Parathyroid adenoma (tissue), 2 donors: ENCODE results near the gene CDKN2AIP.

Experiments
- H2AFZ ChIP-seq: fragments of 300-600 bp; sonication (generic); one replicate; pipeline ENCODE4 v1.7.0; 2017; ENCODE audit warnings: antibody characterized with exemption, mild to moderate bottlenecking
- H3K27ac ChIP-seq: fragments of 300-600 bp; sonication (generic); one replicate; pipeline ENCODE4 v1.7.0; 2017
- H3K27me3 ChIP-seq: fragments of 300-600 bp; sonication (generic); one replicate; pipeline ENCODE4 v1.7.0; 2017; ENCODE audit warnings: low read length; ENCODE audit not compliant: control insufficient read depth, insufficient read depth
- H3K36me3 ChIP-seq: fragments of 300-600 bp; sonication (generic); one replicate; pipeline ENCODE4 v1.7.0; 2017; ENCODE audit warnings: low read length; ENCODE audit not compliant: control insufficient read depth, insufficient read depth
- H3K4me1 ChIP-seq: fragments of 300-600 bp; sonication (generic); one replicate; pipeline ENCODE4 v1.7.0; 2017; ENCODE audit warnings: control low read depth
- H3K4me2 ChIP-seq: fragments of 300-600 bp; sonication (generic); one replicate; pipeline ENCODE4 v1.7.0; 2017; ENCODE audit warnings: low read length
- H3K4me3 ChIP-seq: fragments of 300-600 bp; sonication (generic); one replicate; pipeline ENCODE4 v1.7.0; 2017; ENCODE audit warnings: low read depth, low read length
- H3K79me2 ChIP-seq: fragments of 300-600 bp; sonication (generic); one replicate; pipeline ENCODE4 v1.7.0; 2017; ENCODE audit warnings: control low read depth
- H3K9ac ChIP-seq: fragments of 300-600 bp; sonication (generic); one replicate; pipeline ENCODE4 v1.7.0; 2017; ENCODE audit warnings: mild to moderate bottlenecking
- H3K9me3 ChIP-seq: fragments of 300-600 bp; sonication (generic); one replicate; pipeline ENCODE4 v1.7.0; 2017; ENCODE audit warnings: low read length; ENCODE audit not compliant: control insufficient read depth
- TF ChIP-seq, protein P1 (sequence below): fragments of 300-600 bp; sonication (generic); IDR thresholded peaks from one replicate; pipeline ENCODE4 v1.7.0; 2017; ENCODE audit warnings: antibody characterized with exemption, mild to moderate bottlenecking
- donor health status: primary hyperparathyroidism.

Gene CDKN2AIP

DNA sequence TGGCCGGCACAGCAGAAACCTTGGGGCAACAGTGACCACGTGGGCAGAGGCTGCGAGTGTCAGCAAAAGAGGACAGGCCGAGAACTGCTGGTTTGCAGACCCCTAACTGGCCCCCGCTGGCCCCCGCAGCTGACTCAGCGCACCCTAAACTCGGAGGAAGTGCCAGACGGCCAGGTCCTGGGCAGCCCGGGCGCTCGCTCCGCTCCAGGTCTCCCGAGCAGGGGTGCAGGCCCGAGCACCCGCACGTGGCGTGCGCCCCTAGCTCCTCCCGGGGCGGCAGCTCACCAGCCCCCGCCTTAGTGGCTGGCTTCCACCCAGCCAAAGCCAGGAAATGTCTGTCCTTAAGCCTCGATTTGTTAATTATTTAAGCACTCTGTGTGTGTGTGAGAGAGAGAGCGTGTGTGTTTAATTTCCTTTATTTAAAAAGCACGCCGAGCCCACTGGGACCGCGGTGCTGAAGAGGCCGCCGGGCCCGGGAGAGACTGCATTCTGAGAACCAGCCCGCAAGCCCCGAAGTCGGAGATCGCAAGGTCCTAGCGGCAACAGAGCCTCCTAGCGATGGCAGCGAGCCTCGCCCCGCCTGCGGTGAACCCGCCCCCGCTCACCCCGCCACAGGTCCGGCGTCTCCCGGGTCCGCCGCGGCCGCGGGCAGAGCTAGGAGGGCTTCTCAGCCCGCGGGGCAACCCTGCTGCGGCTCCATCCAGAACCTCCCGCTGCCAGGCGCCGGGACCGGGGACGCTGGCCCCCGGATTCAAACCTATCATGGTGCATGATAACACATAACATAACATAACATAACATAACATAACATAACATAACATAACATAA is 45.9 kb upstream of the CDKN2AIP start:
- peak overlapping the region; percentile 38 for H3K4me3 ChIP-seq
- H3K79me2 ChIP-seq, result no peaks in the 10 kb centered on the region
- peak overlapping the region; percentile 67 for H3K4me2 ChIP-seq
- H3K4me1 ChIP-seq, result no peaks in the 10 kb centered on the region
- H2AFZ ChIP-seq, result peak overlapping the region; percentile 95
- no peaks in the 10 kb centered on the region for H3K9me3 ChIP-seq
- H3K9ac ChIP-seq, result no peak overlapping the region
- TF ChIP-seq, protein P1, sequence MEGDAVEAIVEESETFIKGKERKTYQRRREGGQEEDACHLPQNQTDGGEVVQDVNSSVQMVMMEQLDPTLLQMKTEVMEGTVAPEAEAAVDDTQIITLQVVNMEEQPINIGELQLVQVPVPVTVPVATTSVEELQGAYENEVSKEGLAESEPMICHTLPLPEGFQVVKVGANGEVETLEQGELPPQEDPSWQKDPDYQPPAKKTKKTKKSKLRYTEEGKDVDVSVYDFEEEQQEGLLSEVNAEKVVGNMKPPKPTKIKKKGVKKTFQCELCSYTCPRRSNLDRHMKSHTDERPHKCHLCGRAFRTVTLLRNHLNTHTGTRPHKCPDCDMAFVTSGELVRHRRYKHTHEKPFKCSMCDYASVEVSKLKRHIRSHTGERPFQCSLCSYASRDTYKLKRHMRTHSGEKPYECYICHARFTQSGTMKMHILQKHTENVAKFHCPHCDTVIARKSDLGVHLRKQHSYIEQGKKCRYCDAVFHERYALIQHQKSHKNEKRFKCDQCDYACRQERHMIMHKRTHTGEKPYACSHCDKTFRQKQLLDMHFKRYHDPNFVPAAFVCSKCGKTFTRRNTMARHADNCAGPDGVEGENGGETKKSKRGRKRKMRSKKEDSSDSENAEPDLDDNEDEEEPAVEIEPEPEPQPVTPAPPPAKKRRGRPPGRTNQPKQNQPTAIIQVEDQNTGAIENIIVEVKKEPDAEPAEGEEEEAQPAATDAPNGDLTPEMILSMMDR, result peak; percentile 34
- no peaks in the 10 kb centered on the region for H3K36me3 ChIP-seq
- no peak overlapping the region for H3K27ac ChIP-seq
- H3K27me3 ChIP-seq, result no peaks in the 10 kb centered on the region

DNA sequence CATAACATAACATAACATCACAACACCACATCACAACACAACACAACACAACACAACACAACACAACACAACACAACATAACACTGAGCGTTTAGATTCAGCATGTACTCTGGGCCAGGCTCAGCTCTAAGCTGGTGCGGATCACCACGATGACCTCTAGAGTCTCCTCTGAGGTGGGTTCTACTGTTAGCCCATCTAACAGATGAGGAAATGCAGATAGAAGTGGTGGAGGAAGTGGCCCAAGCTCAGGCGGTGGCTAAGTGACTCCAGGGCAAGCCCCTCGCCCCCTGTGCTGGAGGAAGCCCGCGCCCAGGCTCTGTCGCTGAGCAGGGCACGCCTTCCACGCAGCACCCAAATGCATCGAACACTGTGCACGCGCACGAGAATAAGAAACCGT is 45.3 kb upstream of the CDKN2AIP start:
- H3K27ac ChIP-seq, result no peak overlapping the region
- no peak overlapping the region for H3K9ac ChIP-seq
- no peaks in the 10 kb centered on the region for H3K27me3 ChIP-seq
- H3K4me3 ChIP-seq, result peak overlapping the region; percentile 38
- peak overlapping the region; percentile 67 for H3K4me2 ChIP-seq
- no peaks in the 10 kb centered on the region for H3K79me2 ChIP-seq
- H3K36me3 ChIP-seq, result no peaks in the 10 kb centered on the region
- H2AFZ ChIP-seq, result peak overlapping the region; percentile 95
- no peaks in the 10 kb centered on the region for H3K4me1 ChIP-seq
- TF ChIP-seq, protein P1, result no peak
- H3K9me3 ChIP-seq, result no peaks in the 10 kb centered on the region

DNA sequence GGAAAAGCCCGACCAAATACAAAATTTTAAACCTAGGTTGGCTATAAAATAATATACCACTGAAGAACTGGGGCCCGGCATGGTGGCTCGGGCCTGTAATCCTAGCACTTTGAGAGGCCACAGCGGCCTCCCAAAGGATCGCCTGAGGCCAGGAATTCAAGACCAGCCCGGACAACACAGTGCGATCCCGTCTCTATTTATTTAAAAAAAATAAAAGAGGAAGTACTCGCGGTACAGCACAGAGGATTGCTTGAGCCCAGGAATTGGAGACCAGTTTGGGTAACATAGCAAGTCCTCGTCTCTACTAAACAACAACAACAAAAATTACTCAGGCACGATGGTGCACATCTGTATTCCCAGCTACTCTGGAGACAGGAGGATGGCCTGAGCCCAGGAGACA is 44.8 kb upstream of the CDKN2AIP start:
- TF ChIP-seq, protein P1, result no peak
- Histone ChIP-seq H3K27me3 (no peaks in the 10 kb centered on the region), H2AFZ (no peak overlapping the region), H3K79me2 (no peaks in the 10 kb centered on the region), H3K27ac (no peak overlapping the region), H3K4me2 (no peak overlapping the region), H3K9me3 (no peaks in the 10 kb centered on the region), H3K9ac (no peak overlapping the region), H3K4me3 (no peak overlapping the region), H3K36me3 (no peaks in the 10 kb centered on the region), H3K4me1 (no peaks in the 10 kb centered on the region)

DNA sequence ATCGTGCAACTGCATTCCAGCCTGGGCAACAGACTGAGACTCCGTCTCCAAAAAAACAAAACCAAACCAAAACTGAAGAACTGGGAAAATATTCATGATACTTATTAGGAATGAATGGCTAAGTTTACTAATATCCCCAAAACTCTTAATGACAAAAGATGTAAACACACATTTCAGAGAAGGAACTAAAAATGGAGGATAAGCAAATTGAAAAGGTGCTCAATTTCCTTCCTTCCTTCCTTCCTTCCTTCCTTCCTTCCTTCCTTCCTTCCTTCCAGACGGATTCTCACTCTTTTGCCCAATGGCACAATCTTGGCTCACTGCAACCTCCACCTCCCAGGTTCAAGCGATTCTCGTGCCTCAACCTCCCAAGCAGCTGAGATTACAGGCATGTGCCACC is 44.4 kb upstream of the CDKN2AIP start:
- Histone ChIP-seq H3K4me1 (no peaks in the 10 kb centered on the region), H3K9me3 (no peaks in the 10 kb centered on the region), H3K27me3 (no peaks in the 10 kb centered on the region), H3K79me2 (no peaks in the 10 kb centered on the region), H3K9ac (no peak overlapping the region), H3K4me3 (no peak overlapping the region), H3K36me3 (no peaks in the 10 kb centered on the region), H3K4me2 (no peak overlapping the region), H3K27ac (no peak overlapping the region), H2AFZ (no peak overlapping the region)
- TF ChIP-seq, protein P1, result no peak

DNA sequence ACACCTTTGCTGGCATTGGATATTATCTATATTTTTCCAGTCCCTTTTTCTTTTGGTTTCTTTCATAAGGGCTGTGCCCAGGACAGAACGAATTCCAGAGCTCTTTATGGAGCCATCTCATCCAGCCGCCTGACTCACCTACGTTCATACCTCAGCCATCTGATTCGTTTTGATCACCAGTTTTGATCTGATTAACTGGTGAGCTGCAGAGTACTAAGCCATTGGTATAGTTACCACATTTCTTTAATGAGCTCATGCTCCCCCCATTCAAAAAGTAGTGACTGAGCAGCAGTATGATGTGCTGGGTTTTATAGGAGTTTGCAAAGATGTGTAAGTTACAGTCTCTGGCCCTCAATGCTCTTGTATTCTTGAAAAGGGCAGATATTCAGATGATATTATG is 43.0 kb upstream of the CDKN2AIP start:
- Histone ChIP-seq H3K36me3 (no peaks in the 10 kb centered on the region), H3K27me3 (no peaks in the 10 kb centered on the region), H3K4me1 (no peaks in the 10 kb centered on the region), H3K9ac (no peak overlapping the region), H3K4me2 (no peak overlapping the region), H3K79me2 (no peaks in the 10 kb centered on the region), H3K27ac (no peak overlapping the region), H3K4me3 (no peak overlapping the region), H2AFZ (no peak overlapping the region), H3K9me3 (no peaks in the 10 kb centered on the region)
- TF ChIP-seq, protein P1, result no peak
